Neural cell (in vitro differentiated cells): ENCODE results near the gene FNDC10.

Source experiments
- EZH2 ChIP-seq: fragments of 200-600, 300-800 bp; shearing (Covaris generic), sonication (generic); IDR thresholded peaks from 2 replicates; pipeline ENCODE4 v1.6.1; 2014; ENCODE audit warnings: antibody characterized with exemption, low read length, borderline replicate concordance, mild to moderate bottlenecking; ENCODE audit not compliant: insufficient read depth, poor library complexity, severe bottlenecking
- TAF1 ChIP-seq: IDR thresholded peaks from 2 replicates; pipeline ENCODE4 v1.6.1; 2012; ENCODE audit warnings: low read depth
- TF ChIP-seq, protein P1 (sequence below): fragments of 450-650 bp; IDR thresholded peaks from 2 replicates; pipeline ENCODE4 v1.5.1; 2014; ENCODE audit warnings: antibody characterized with exemption, mild to moderate bottlenecking, moderate library complexity; ENCODE audit not compliant: poor library complexity, severe bottlenecking
- TF ChIP-seq, protein P2 (sequence below): IDR thresholded peaks from 2 replicates; pipeline ENCODE4 v1.6.1; 2012; ENCODE audit warnings: borderline replicate concordance

DNA sequence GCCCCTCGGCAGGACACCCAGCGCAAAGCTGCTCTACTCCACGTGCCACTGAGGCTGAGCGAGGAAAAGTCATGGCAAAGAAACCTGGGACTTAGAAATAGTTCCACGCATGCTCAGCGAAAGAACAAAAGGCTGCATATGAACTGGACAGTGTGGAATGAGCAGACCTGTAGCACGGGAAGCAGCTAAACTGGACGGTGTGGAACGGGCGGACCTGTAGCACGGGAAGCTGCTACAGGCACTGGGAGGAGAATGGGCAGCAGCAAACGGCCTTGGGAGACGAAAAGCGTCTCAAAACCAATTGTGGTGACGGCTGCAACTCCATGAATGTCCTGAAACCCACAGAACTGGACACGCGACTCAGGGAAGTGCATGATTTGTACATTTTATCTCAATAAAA lies 40.9 kb downstream of the FNDC10 start:
- TF ChIP-seq, protein P1, sequence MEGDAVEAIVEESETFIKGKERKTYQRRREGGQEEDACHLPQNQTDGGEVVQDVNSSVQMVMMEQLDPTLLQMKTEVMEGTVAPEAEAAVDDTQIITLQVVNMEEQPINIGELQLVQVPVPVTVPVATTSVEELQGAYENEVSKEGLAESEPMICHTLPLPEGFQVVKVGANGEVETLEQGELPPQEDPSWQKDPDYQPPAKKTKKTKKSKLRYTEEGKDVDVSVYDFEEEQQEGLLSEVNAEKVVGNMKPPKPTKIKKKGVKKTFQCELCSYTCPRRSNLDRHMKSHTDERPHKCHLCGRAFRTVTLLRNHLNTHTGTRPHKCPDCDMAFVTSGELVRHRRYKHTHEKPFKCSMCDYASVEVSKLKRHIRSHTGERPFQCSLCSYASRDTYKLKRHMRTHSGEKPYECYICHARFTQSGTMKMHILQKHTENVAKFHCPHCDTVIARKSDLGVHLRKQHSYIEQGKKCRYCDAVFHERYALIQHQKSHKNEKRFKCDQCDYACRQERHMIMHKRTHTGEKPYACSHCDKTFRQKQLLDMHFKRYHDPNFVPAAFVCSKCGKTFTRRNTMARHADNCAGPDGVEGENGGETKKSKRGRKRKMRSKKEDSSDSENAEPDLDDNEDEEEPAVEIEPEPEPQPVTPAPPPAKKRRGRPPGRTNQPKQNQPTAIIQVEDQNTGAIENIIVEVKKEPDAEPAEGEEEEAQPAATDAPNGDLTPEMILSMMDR: no peak
- TF ChIP-seq EZH2 (no peak), TAF1 (no peak)
- TF ChIP-seq, protein P2, sequence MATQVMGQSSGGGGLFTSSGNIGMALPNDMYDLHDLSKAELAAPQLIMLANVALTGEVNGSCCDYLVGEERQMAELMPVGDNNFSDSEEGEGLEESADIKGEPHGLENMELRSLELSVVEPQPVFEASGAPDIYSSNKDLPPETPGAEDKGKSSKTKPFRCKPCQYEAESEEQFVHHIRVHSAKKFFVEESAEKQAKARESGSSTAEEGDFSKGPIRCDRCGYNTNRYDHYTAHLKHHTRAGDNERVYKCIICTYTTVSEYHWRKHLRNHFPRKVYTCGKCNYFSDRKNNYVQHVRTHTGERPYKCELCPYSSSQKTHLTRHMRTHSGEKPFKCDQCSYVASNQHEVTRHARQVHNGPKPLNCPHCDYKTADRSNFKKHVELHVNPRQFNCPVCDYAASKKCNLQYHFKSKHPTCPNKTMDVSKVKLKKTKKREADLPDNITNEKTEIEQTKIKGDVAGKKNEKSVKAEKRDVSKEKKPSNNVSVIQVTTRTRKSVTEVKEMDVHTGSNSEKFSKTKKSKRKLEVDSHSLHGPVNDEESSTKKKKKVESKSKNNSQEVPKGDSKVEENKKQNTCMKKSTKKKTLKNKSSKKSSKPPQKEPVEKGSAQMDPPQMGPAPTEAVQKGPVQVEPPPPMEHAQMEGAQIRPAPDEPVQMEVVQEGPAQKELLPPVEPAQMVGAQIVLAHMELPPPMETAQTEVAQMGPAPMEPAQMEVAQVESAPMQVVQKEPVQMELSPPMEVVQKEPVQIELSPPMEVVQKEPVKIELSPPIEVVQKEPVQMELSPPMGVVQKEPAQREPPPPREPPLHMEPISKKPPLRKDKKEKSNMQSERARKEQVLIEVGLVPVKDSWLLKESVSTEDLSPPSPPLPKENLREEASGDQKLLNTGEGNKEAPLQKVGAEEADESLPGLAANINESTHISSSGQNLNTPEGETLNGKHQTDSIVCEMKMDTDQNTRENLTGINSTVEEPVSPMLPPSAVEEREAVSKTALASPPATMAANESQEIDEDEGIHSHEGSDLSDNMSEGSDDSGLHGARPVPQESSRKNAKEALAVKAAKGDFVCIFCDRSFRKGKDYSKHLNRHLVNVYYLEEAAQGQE: no peak
